H9 (cell line): Measurements from ENCODE around the gene SLC2A9. TPM values are rescaled to one million over a fixed set of nuclear protein-coding genes. Genes with fewer than 3 reads are reported as not detected.

Source experiments
- DNase-seq: peaks from one replicate; pipeline ENCODE4 v3.0.0-alpha.2; 2017
- H2AFZ ChIP-seq: one replicate; pipeline ENCODE4 v1.6.1; 2013; ENCODE audit warnings: mild to moderate bottlenecking, low read length, control low read depth, moderate library complexity
- H2AK5ac ChIP-seq: 2 replicates; pipeline ENCODE4 v1.6.1; 2013; ENCODE audit warnings: low read length, control low read depth, mixed read lengths; ENCODE audit not compliant: insufficient read length
- H2BK120ac ChIP-seq: one replicate; pipeline ENCODE4 v1.6.1; 2013; ENCODE audit warnings: low read depth, mild to moderate bottlenecking, low read length, control low read depth, inconsistent platforms; ENCODE audit not compliant: poor library complexity, severe bottlenecking
- H2BK12ac ChIP-seq: 2 replicates; pipeline ENCODE4 v1.6.1; 2013; ENCODE audit warnings: low read length, control low read depth, mixed read lengths, low read depth; ENCODE audit not compliant: insufficient read length
- H2BK15ac ChIP-seq: 2 replicates; pipeline ENCODE4 v1.6.1; 2013; ENCODE audit warnings: low read depth, low read length, control low read depth
- H2BK20ac ChIP-seq: one replicate; pipeline ENCODE4 v1.6.1; 2013; ENCODE audit warnings: low read depth, mild to moderate bottlenecking, low read length, control low read depth, inconsistent platforms; ENCODE audit not compliant: poor library complexity, severe bottlenecking
- H2BK5ac ChIP-seq: 2 replicates; pipeline ENCODE4 v1.6.1; 2013; ENCODE audit warnings: low read length, control low read depth, mixed read lengths; ENCODE audit not compliant: insufficient read length
- H3K14ac ChIP-seq: 2 replicates; pipeline ENCODE4 v1.6.1; 2013; ENCODE audit warnings: low read length, control low read depth; ENCODE audit not compliant: insufficient read depth
- H3K18ac ChIP-seq: 2 replicates; pipeline ENCODE4 v1.6.1; 2013; ENCODE audit warnings: low read depth, mild to moderate bottlenecking, mixed read lengths, low read length, control low read depth; ENCODE audit not compliant: insufficient read length
- H3K23ac ChIP-seq: 2 replicates; pipeline ENCODE4 v1.6.1; 2013; ENCODE audit warnings: low read length, control low read depth, mixed read lengths, low read depth; ENCODE audit not compliant: insufficient read length
- H3K23me2 ChIP-seq: 2 replicates; pipeline ENCODE4 v1.6.1; 2013; ENCODE audit warnings: low read depth, mild to moderate bottlenecking, mixed read lengths, low read length, control low read depth; ENCODE audit not compliant: insufficient read length, poor library complexity, severe bottlenecking
- H3K27ac ChIP-seq: 2 replicates; pipeline ENCODE4 v1.5.1; 2013; ENCODE audit warnings: low read length, control low read depth, mixed read lengths, low read depth; ENCODE audit not compliant: insufficient read length
- H3K27me3 ChIP-seq: 2 replicates; pipeline ENCODE4 v1.6.1; 2013; ENCODE audit warnings: low read length, control low read depth, inconsistent platforms; ENCODE audit not compliant: insufficient read depth
- H3K4ac ChIP-seq: 2 replicates; pipeline ENCODE4 v1.6.1; 2013; ENCODE audit warnings: low read depth, mild to moderate bottlenecking, control low read depth, inconsistent platforms, low read length, moderate library complexity
- H3K4me1 ChIP-seq: 2 replicates; pipeline ENCODE4 v1.6.1; 2013; ENCODE audit warnings: low read length, control low read depth, inconsistent platforms; ENCODE audit not compliant: insufficient read depth
- H3K4me2 ChIP-seq: 2 replicates; pipeline ENCODE4 v1.6.1; 2013; ENCODE audit warnings: low read length, control low read depth, mixed read lengths; ENCODE audit not compliant: insufficient read length, insufficient read depth
- H3K56ac ChIP-seq: 2 replicates; pipeline ENCODE4 v1.6.1; 2013; ENCODE audit warnings: low read depth, mild to moderate bottlenecking, mixed read lengths, low read length, control low read depth; ENCODE audit not compliant: insufficient read length
- H3K79me1 ChIP-seq: 2 replicates; pipeline ENCODE4 v1.6.1; 2013; ENCODE audit warnings: low read depth, mild to moderate bottlenecking, moderate library complexity, low read length, control low read depth, inconsistent platforms; ENCODE audit not compliant: insufficient read depth, poor library complexity, severe bottlenecking
- H3K79me2 ChIP-seq: 2 replicates; pipeline ENCODE4 v1.6.1; 2013; ENCODE audit warnings: low read length, control low read depth, inconsistent platforms; ENCODE audit not compliant: insufficient read depth
- H3K9ac ChIP-seq: 2 replicates; pipeline ENCODE4 v1.6.1; 2013; ENCODE audit warnings: low read length, control low read depth, mixed read lengths; ENCODE audit not compliant: insufficient read length; ENCODE audit errors: extremely low read depth
- H3K9me3 ChIP-seq: one replicate; pipeline ENCODE4 v1.6.1; 2013; ENCODE audit warnings: low read depth, low read length, inconsistent platforms; ENCODE audit not compliant: control insufficient read depth
- H3T11ph ChIP-seq: one replicate; pipeline ENCODE4 v1.6.1; 2013; ENCODE audit warnings: mild to moderate bottlenecking, low read length, control low read depth, inconsistent platforms
- H4K20me1 ChIP-seq: one replicate; pipeline ENCODE4 v1.6.1; 2013; ENCODE audit not compliant: control insufficient read depth, insufficient read length, insufficient read depth
- H4K5ac ChIP-seq: 2 replicates; pipeline ENCODE4 v1.6.1; 2013; ENCODE audit warnings: low read depth, mild to moderate bottlenecking, mixed read lengths, low read length, control low read depth; ENCODE audit not compliant: insufficient read length
- H4K8ac ChIP-seq: replicated peaks from 2 replicates; pipeline ENCODE4 v1.6.1; 2013; ENCODE audit warnings: low read length, control low read depth, mixed read lengths, low read depth; ENCODE audit not compliant: insufficient read length
- H4K91ac ChIP-seq: 2 replicates; pipeline ENCODE4 v1.6.1; 2013; ENCODE audit warnings: low read depth, mild to moderate bottlenecking, moderate library complexity, mixed read lengths, low read length, control low read depth; ENCODE audit not compliant: insufficient read length
- H3K27ac Mint-ChIP-seq, 3 experiments: 2 replicates in 2 of 3; 3 replicates in 1 of 3; pipeline ENCODE4 v1.8.0; 2020 to 2021; ENCODE audit warnings: mixed read lengths in 3 of 3, mild to moderate bottlenecking in 1 of 3, moderate library complexity in 1 of 3
- H3K27me3 Mint-ChIP-seq: 2 replicates; pipeline ENCODE4 v1.8.0; 2021; ENCODE audit warnings: low read depth, mild to moderate bottlenecking, moderate library complexity, mixed read lengths
- H3K36me3 Mint-ChIP-seq, 3 experiments: 2 replicates in 2 of 3; 3 replicates in 1 of 3; pipeline ENCODE4 v1.8.0; 2020 to 2021; ENCODE audit warnings: low read depth in 3 of 3, mixed read lengths in 3 of 3; ENCODE audit not compliant: insufficient read depth in 1 of 3
- H3K4me1 Mint-ChIP-seq, 2 experiments: 2 replicates each; pipeline ENCODE4 v1.8.0; 2020; ENCODE audit warnings: mixed read lengths in 2 of 2
- H3K4me3 Mint-ChIP-seq, 2 experiments: 2 replicates in 1 of 2; 3 replicates in 1 of 2; pipeline ENCODE4 v1.8.0; 2020 to 2021; ENCODE audit warnings: mild to moderate bottlenecking in 2 of 2, mixed read lengths in 2 of 2, moderate library complexity in 1 of 2
- H3K9me3 Mint-ChIP-seq, 2 experiments: 2 replicates in 1 of 2; 3 replicates in 1 of 2; pipeline ENCODE4 v1.8.0; 2020; ENCODE audit warnings: mild to moderate bottlenecking in 2 of 2, mixed read lengths in 2 of 2, moderate library complexity in 1 of 2
- CTCF ChIP-seq: fragments of 200-600 bp; sonication (generic); conservative IDR thresholded peaks from 3 replicates; pipeline ENCODE4 v1.8.0; 2021; ENCODE audit warnings: antibody characterized with exemption, mild to moderate bottlenecking
- WGBS: extraction: QIAGEN DNeasy Blood & Tissue Kit; methylation state at CpG from one replicate; pipeline ENCODE4 v1.1.7; 2013; ENCODE audit warnings: missing lambda C conversion rate, low lambda C conversion rate, mixed read lengths; ENCODE audit not compliant: insufficient read length; ENCODE audit errors: extremely low coverage; 5-methylcytosine and 5-hydroxymethylcytosine counted together
- total RNA-seq: library from RNA; stranded (reverse); gene quantifications from 2 replicates; pipeline ENCODE4 v1.2.1, GENCODE V29; 2021

The SLC2A9 gene
- total RNA-seq, 1 experiment from 2014 or later = 0.79 TPM

DNA sequence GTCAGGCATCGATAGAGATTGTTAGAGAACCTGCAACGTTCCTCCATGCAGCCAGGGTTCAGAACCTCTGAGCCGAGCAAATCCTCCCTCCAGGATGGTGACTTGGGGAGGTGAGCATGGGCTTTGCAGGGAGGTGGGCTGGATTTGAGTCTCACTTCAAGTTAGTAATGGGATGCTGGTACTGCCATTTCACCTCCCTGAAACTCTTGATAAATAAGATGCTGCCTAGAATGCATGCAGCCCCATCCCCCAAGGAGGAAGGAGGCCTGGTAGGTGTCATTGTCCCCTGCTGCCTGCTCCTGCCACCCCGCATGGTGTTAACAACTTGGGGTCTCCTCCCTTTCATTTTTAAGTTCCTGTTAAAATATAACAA, 35.7 kb upstream of the SLC2A9 start:
- H3K9me3 ChIP-seq = no peaks in the 10 kb centered on the region
- no peak overlapping the region for H2BK20ac ChIP-seq
- peaks cover 0 to 3% of the 10 kb centered on the region in 2 experiments; a peak in 1 of 4 replicates for H3K4me1 Mint-ChIP-seq
- H2AK5ac ChIP-seq = no peak overlapping the region
- H2AFZ ChIP-seq = no peak overlapping the region
- DNase-seq = no peak
- no peak overlapping the region for H4K5ac ChIP-seq
- no peak overlapping the region for H3K27ac ChIP-seq
- H3K36me3 Mint-ChIP-seq = 0 out of 7 replicates have a peak, but pooled peaks cover 0 to 1% (median 0%) of the 10 kb centered on the region in 3 experiments
- no peak overlapping the region for H3K4me2 ChIP-seq
- no peak overlapping the region for H4K91ac ChIP-seq
- no peak overlapping the region for H2BK15ac ChIP-seq
- H4K8ac ChIP-seq = no peak overlapping the region
- H3T11ph ChIP-seq = no peak overlapping the region
- no peak overlapping the region for H2BK120ac ChIP-seq
- H3K56ac ChIP-seq = no peak overlapping the region
- H3K79me2 ChIP-seq = no peaks in the 10 kb centered on the region
- no peak overlapping the region for H3K9ac ChIP-seq
- no peak overlapping the region for H2BK5ac ChIP-seq
- H3K27me3 Mint-ChIP-seq = peaks cover 6% of the 10 kb centered on the region
- H3K27me3 ChIP-seq = no peaks in the 10 kb centered on the region
- H3K18ac ChIP-seq = no peak overlapping the region
- H3K23me2 ChIP-seq = no peaks in the 10 kb centered on the region
- H3K23ac ChIP-seq = no peak overlapping the region
- WGBS = no CpG with 5 or more reads among the region's 4 CpGs
- no peak overlapping the region for H3K4ac ChIP-seq
- H3K27ac Mint-ChIP-seq = no peak overlapping the region
- H3K4me1 ChIP-seq = no peaks in the 10 kb centered on the region
- no peak overlapping the region for H3K14ac ChIP-seq
- TF ChIP-seq CTCF = no peak
- no peak overlapping the region for H2BK12ac ChIP-seq
- H3K9me3 Mint-ChIP-seq = peaks cover 0 to 3% of the 10 kb centered on the region in 2 experiments; a peak in 3 of 5 replicates
- H3K79me1 ChIP-seq = no peaks in the 10 kb centered on the region
- no peak overlapping the region for H3K4me3 Mint-ChIP-seq
- no peaks in the 10 kb centered on the region for H4K20me1 ChIP-seq
